Colonic mucosa (tissue), 4 donors: Measurements from ENCODE around the gene ZC3H15. TPM values are rescaled to one million over a fixed set of nuclear protein-coding genes. Genes with fewer than 3 reads are reported as not detected.
A peak's percentile ranks its signal among the peaks of the same experiment; 100 is the strongest.
"Not testable (repeated sequence)": the region's sequence is repeated elsewhere in the genome, so short reads cannot be mapped to it uniquely, and the experiment has no call there.

Source experiments
- DNase-seq: peaks from one replicate; pipeline ENCODE4 v3.0.0-alpha.2; 2020
- H3K27ac ChIP-seq: fragments of 200-600 bp; one replicate; pipeline ENCODE4 v1.8.0; 2021
- H3K27me3 ChIP-seq: fragments of 200-600 bp; one replicate; pipeline ENCODE4 v1.8.0; 2021
- H3K36me3 ChIP-seq: fragments of 200-600 bp; one replicate; pipeline ENCODE4 v1.8.0; 2021
- H3K4me1 ChIP-seq: fragments of 200-600 bp; one replicate; pipeline ENCODE4 v1.8.0; 2021; ENCODE audit warnings: mild to moderate bottlenecking
- H3K4me3 ChIP-seq: fragments of 200-600 bp; one replicate; pipeline ENCODE4 v1.8.0; 2021
- H3K9ac ChIP-seq, 2 donors: one replicate each; pipeline ENCODE4 v1.7.0; 2013; ENCODE audit warnings: control low read depth in 2 of 2, low read depth in 2 of 2, low read length in 2 of 2
- H3K9me3 ChIP-seq: fragments of 200-600 bp; one replicate; pipeline ENCODE4 v1.8.0; 2021
- CTCF ChIP-seq: fragments of 200-600 bp; IDR thresholded peaks from one replicate; pipeline ENCODE4 v1.8.0; 2022; ENCODE audit warnings: antibody characterized with exemption, mild to moderate bottlenecking
- intact Hi-C: fragments of 100-400 bp; cut with DNase I; formaldehyde crosslinking; loops from one replicate; pipeline ENCODE4 v1.14.1; 2022
- total RNA-seq, 2 donors: library from RNA; stranded (reverse); fragmentation: NEBNext Ultra II Directional in 1 of 2; extraction: Animal tissue kit (Norgen Biotek cat#: 25700) in 1 of 2; gene quantifications; one replicate each; pipeline ENCODE4 v1.2.1, GENCODE V29; 2021
- donor health status: healthy.
- donor health status: DM: no; HTN: no; CAD: no.
- donor health status: DM: no; HTN: no; CAD: no.

Gene ZC3H15
- total RNA-seq, 2 donors from 2014 or later: 49.6 to 64.2 TPM

DNA sequence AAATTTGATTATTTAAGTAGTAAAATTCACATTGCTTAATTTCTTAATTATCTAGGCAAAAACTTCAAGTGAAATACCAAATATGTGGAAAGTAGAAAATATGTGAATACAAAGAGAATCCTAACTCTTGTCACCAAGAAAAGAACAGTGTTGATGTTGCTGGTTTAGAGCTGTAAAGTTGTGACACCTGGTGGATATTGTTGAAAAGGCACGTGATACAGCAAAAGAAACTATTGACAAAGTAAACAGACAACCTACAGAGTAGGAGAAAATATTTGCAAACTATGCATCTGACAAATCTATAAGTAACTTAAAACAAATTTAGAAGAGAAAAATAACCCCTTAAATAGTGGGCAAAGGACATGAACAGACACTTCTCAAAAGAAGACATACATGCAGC, 25.6 kb upstream of the ZC3H15 start:
- no peaks in the 10 kb centered on the region for H3K4me1 ChIP-seq
- intact Hi-C loops: no loop called here
- TF ChIP-seq CTCF: peak; percentile 31
- H3K36me3 ChIP-seq: no peaks in the 10 kb centered on the region
- no peak overlapping the region for H3K27ac ChIP-seq
- H3K9ac ChIP-seq: no peak overlapping the region
- no peaks in the 10 kb centered on the region for H3K27me3 ChIP-seq
- DNase-seq: no peak
- no peak overlapping the region for H3K4me3 ChIP-seq
- H3K9me3 ChIP-seq: no peaks in the 10 kb centered on the region

DNA sequence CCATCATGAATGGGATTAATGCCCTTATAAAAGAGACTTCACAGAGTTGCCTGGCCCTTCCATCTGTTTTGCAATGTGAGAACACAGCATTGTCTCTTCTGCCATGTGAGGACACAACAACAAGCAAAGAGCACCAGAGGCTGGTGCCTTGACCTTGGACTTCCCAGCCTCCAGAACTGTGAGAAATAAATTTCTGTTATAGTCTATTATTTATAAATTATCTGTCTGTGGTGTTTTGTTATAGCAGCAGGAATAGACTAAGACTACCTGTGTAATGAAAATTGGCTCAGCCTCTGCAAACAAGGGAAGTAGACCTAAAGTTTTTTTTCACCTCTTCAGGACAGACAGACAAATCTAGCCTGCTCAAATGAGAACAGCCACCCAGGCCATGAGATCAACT, 19.3 kb upstream of the ZC3H15 start:
- H3K4me3 ChIP-seq: no peak overlapping the region
- no peak overlapping the region for H3K27ac ChIP-seq
- H3K27me3 ChIP-seq: no peaks in the 10 kb centered on the region
- no peaks in the 10 kb centered on the region for H3K9me3 ChIP-seq
- no peak overlapping the region for H3K9ac ChIP-seq
- intact Hi-C loops: no loop called here
- no peaks in the 10 kb centered on the region for H3K36me3 ChIP-seq
- H3K4me1 ChIP-seq: no peaks in the 10 kb centered on the region
- TF ChIP-seq CTCF: no peak
- no peak for DNase-seq

DNA sequence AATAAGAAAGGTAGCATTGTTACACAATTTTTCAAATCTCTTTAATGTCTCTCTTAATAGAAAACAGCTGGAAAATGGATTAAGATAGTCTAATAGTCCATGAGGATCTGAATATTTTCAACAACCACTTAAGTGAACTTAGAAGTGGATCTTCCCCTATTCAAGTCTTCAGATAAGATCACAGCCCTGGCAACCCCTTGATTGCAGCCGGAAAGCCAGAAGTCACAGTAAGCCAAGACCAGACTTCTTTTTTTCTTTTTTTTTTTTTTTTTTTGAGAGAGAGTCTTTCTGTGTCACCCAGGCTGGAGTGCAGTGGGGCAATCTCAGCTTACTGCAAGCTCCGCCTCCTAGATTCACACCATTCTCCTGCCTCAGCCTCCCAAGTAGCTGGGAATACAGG, 18.6 kb upstream of the ZC3H15 start:
- no peaks in the 10 kb centered on the region for H3K27me3 ChIP-seq
- TF ChIP-seq CTCF: no peak
- H3K27ac ChIP-seq: no peak overlapping the region
- H3K4me1 ChIP-seq: no peaks in the 10 kb centered on the region
- DNase-seq: no peak
- H3K9me3 ChIP-seq: no peaks in the 10 kb centered on the region
- no peak overlapping the region for H3K4me3 ChIP-seq
- no peak overlapping the region for H3K9ac ChIP-seq
- no peaks in the 10 kb centered on the region for H3K36me3 ChIP-seq
- intact Hi-C loops: no loop called here

DNA sequence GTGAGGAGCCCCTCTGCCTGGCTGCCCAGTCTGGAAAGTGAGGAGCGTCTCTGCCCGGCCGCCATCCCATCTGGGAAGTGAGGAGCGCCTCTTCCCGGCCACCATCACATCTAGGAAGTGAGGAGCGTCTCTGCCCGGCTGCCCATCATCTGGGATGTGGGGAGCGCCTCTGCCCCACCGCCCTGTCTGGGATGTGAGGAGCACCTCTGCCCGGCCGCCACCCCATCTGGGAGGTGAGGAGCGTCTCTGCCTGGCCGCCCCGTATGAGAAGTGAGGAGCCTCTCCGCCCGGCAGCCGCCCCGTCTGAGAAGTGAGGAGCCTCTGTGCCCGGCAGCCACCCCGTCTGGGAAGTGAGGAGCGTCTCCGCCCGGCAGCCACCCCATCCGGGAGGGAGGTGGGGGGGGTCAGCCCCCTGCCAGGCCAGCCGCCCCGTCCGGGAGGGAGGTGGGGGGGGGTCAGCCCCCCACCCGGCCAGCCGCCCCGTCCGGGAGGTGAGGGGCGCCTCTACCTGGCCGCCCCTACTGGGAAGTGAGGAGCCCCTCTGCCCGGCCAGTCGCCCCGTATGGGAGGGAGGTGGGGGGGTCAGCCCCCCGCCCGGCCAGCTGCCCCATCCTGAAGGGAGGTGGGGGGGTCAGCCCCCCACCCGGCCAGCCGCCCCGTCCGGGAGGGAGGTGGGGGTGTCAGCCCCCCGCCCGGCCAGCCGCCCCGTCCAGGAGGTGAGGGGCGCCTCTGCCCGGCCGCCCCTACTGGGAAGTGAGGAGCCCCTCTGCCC, 13.2 kb upstream of the ZC3H15 start:
- H3K36me3 ChIP-seq, H3K27me3 ChIP-seq, H3K9me3 ChIP-seq, H3K27ac ChIP-seq, DNase-seq, H3K4me3 ChIP-seq, intact Hi-C loops, H3K9ac ChIP-seq, H3K4me1 ChIP-seq: not testable (repeated sequence)

GRCh38 chr2:186474239-186474638, 11.8 kb upstream of the ZC3H15 start:
- H3K4me1 ChIP-seq, H3K36me3 ChIP-seq, intact Hi-C loops, H3K27me3 ChIP-seq, H3K9me3 ChIP-seq, DNase-seq, H3K27ac ChIP-seq, H3K4me3 ChIP-seq, H3K9ac ChIP-seq: not testable (repeated sequence)

DNA sequence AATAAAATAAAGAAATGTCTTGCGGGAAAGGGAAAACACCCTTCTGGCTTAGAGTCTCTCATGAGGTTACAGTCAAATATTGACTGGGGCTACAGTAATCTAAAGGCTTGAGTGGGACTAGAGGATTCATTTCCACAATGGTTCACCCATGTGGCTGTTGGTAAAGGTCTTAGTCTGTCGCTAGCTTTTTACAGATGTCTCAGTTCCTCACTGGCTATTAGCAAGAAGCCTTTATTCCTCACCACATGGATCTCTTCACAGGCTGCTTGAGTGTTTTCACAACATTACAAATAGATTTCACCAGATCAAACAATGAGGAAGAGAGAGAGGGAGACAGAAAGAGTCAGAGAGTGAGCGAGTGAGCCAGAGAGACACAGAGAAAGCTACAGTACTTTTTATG, 8.3 kb upstream of the ZC3H15 start:
- no peaks in the 10 kb centered on the region for H3K27me3 ChIP-seq
- no peaks in the 10 kb centered on the region for H3K9me3 ChIP-seq
- H3K36me3 ChIP-seq: no peaks in the 10 kb centered on the region
- no peak for DNase-seq
- H3K27ac ChIP-seq: no peak overlapping the region
- no peak overlapping the region for H3K9ac ChIP-seq
- H3K4me3 ChIP-seq: no peak overlapping the region
- intact Hi-C loops: no loop called here
- no peaks in the 10 kb centered on the region for H3K4me1 ChIP-seq
- TF ChIP-seq CTCF: no peak
